Measurements from ENCODE around the gene FGF14.

DNA sequence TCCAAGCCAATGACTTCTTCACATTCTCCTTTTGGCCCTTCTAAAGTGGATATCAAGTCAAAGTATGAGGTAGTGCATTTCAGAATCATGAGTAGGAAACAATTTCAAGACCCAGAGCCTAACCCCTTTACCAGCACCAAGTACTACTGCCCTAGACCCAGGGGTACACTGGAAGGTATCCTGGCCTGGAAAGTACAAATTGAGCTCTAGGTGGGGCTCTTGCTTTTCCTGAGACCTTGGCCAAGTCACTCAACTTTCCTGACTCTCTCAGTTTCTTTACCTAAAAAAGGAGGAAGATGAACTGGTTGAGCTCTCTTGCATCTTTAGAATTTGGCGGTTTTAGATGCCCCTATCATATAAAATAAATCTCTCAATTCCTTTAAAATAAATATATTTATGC, 204.7 kb downstream of the FGF14 start:
- TF ChIP-seq, protein P1, sequence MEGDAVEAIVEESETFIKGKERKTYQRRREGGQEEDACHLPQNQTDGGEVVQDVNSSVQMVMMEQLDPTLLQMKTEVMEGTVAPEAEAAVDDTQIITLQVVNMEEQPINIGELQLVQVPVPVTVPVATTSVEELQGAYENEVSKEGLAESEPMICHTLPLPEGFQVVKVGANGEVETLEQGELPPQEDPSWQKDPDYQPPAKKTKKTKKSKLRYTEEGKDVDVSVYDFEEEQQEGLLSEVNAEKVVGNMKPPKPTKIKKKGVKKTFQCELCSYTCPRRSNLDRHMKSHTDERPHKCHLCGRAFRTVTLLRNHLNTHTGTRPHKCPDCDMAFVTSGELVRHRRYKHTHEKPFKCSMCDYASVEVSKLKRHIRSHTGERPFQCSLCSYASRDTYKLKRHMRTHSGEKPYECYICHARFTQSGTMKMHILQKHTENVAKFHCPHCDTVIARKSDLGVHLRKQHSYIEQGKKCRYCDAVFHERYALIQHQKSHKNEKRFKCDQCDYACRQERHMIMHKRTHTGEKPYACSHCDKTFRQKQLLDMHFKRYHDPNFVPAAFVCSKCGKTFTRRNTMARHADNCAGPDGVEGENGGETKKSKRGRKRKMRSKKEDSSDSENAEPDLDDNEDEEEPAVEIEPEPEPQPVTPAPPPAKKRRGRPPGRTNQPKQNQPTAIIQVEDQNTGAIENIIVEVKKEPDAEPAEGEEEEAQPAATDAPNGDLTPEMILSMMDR (IDR thresholded peaks at IDR 0.05) = peak; percentile 12; the same call in 1 of the 2 replicates
- TF ChIP-seq ZFX (IDR thresholded peaks at IDR 0.05; ENCODE audit: borderline replicate concordance) = no peak

Data from 22Rv1 (cell line).